Type B pancreatic cell (in vitro differentiated cells): ENCODE measurements around the gene SPRED3. TPM values are rescaled to one million over a fixed set of nuclear protein-coding genes. Genes with fewer than 3 reads are reported as not detected.

Experiments used
- DNase-seq: peaks from one replicate; pipeline ENCODE4 v3.0.0; 2021; ENCODE audit warnings: mixed read lengths; ENCODE audit not compliant: unreplicated experiment; ENCODE audit errors: extremely low spot score
- H3K27ac Mint-ChIP-seq: 2 replicates; pipeline ENCODE4 v1.8.0; 2021; ENCODE audit warnings: mild to moderate bottlenecking, mixed read lengths
- H3K27me3 Mint-ChIP-seq: 2 replicates; pipeline ENCODE4 v1.8.0; 2021; ENCODE audit warnings: mixed read lengths
- H3K36me3 Mint-ChIP-seq: 2 replicates; pipeline ENCODE4 v1.8.0; 2021; ENCODE audit warnings: mixed read lengths
- H3K4me1 Mint-ChIP-seq: one replicate; pipeline ENCODE4 v1.8.0; 2021; ENCODE audit warnings: mixed read lengths; ENCODE audit not compliant: unreplicated experiment
- H3K4me3 Mint-ChIP-seq: 2 replicates; pipeline ENCODE4 v1.8.0; 2021; ENCODE audit warnings: mild to moderate bottlenecking, mixed read lengths
- H3K9me3 Mint-ChIP-seq: 2 replicates; pipeline ENCODE4 v1.8.0; 2021; ENCODE audit warnings: mixed read lengths
- CTCF ChIP-seq: fragments of 200-600 bp; sonication (generic); conservative IDR thresholded peaks from 2 replicates; pipeline ENCODE4 v1.5.0; 2021; ENCODE audit warnings: antibody characterized with exemption, mild to moderate bottlenecking
- total RNA-seq: library from RNA; stranded (reverse); gene quantifications from 2 replicates; pipeline ENCODE4 v1.2.1, GENCODE V29; 2021; ENCODE audit warnings: low replicate concordance

Gene SPRED3
- total RNA-seq, 1 donor from 2014 or later: 4.2 TPM

- TF ChIP-seq CTCF: no peak
- Mint-ChIP-seq H3K27ac (no peak overlapping the region), H3K9me3 (no peaks in the 10 kb centered on the region), H3K27me3 (peaks cover 35% of the 10 kb centered on the region), H3K4me3 (no peak overlapping the region), H3K36me3 (no peaks in the 10 kb centered on the region), H3K4me1 (peaks cover 12% of the 10 kb centered on the region)
- no peak for DNase-seq
Observed at GRCh38 chr19:38420935-38421334, 32.4 kb downstream of the SPRED3 start.

DNA sequence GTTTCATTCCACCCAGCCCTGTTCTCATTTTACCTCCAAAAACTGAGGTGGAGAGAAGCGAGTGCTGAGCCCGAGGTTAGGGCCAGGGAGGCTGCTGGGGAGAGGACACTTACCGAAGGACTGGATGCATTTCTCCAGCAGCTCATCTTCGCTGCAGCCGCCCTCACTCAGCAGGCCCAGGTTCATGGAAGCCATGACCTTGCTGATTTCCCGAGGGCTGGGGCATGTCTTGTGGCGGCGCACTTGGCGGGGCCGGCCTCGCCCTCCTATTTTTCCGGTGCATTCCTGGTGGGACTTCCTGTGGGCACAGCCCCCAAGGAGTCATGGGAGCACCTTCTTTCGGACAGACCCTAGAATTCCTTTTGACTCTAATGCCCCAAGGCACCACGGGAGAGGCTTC is 33.4 kb downstream of the SPRED3 start:
- peaks cover 36% of the 10 kb centered on the region for H3K27me3 Mint-ChIP-seq
- H3K4me3 Mint-ChIP-seq: no peak overlapping the region
- H3K36me3 Mint-ChIP-seq: no peaks in the 10 kb centered on the region
- DNase-seq: no peak
- peaks cover 16% of the 10 kb centered on the region for H3K4me1 Mint-ChIP-seq
- no peak for TF ChIP-seq CTCF
- H3K27ac Mint-ChIP-seq: no peak overlapping the region
- no peaks in the 10 kb centered on the region for H3K9me3 Mint-ChIP-seq

DNA sequence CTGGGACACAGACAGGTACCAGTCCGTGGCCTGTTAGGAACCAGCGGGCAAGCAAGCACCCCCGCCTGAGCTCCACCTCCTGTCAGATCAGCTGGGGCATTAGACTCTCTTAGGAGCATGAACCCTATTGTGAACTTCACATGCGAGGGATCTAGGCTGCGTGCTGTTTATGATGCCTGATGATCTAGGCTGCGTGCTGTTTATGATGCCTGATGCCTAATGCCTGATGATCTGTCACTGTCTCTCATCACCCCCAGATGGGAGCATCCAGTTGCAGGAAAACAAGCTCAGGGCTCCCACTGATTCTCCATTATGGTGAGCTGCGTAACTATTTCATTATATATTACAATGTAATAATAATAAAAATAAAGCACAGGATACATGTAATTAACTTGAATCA is 33.9 kb downstream of the SPRED3 start:
- no peaks in the 10 kb centered on the region for H3K36me3 Mint-ChIP-seq
- H3K27ac Mint-ChIP-seq: no peak overlapping the region
- no peak for DNase-seq
- TF ChIP-seq CTCF: no peak
- H3K4me3 Mint-ChIP-seq: no peak overlapping the region
- H3K27me3 Mint-ChIP-seq: peaks cover 30% of the 10 kb centered on the region
- H3K4me1 Mint-ChIP-seq: peaks cover 10% of the 10 kb centered on the region
- H3K9me3 Mint-ChIP-seq: no peaks in the 10 kb centered on the region

- DNase-seq: no peak
- TF ChIP-seq CTCF: no peak
- Mint-ChIP-seq H3K9me3 (no peaks in the 10 kb centered on the region), H3K4me1 (peaks cover 4% of the 10 kb centered on the region), H3K4me3 (no peak overlapping the region), H3K36me3 (no peaks in the 10 kb centered on the region), H3K27me3 (peaks cover 19% of the 10 kb centered on the region), H3K27ac (no peak overlapping the region)
Observed at GRCh38 chr19:38424272-38424671, 35.8 kb downstream of the SPRED3 start.

GRCh38 chr19:38425222-38425809 is 36.8 kb downstream of the SPRED3 start:
- H3K27ac Mint-ChIP-seq: no peak overlapping the region

More at GRCh38 chr19:38425222-38425809, 36.8 kb downstream of the SPRED3 start:
- DNase-seq: no peak
- H3K36me3 Mint-ChIP-seq: no peaks in the 10 kb centered on the region
- peaks cover 20% of the 10 kb centered on the region for H3K27me3 Mint-ChIP-seq
- no peaks in the 10 kb centered on the region for H3K9me3 Mint-ChIP-seq
- H3K4me1 Mint-ChIP-seq: peaks cover 4% of the 10 kb centered on the region
- TF ChIP-seq CTCF: no peak
- H3K4me3 Mint-ChIP-seq: no peak overlapping the region
